GM20431 (cell line): ENCODE measurements around the gene TNK2.
"Not testable (repeated sequence)": the region's sequence is repeated elsewhere in the genome, so short reads cannot be mapped to it uniquely, and the experiment has no call there.

ENCODE experiments used
- in situ Hi-C: fragments of 300-500 bp; cut with MseI, MboI; formaldehyde crosslinking; loops from one replicate; pipeline ENCODE4 v1.15.0; 2020; ENCODE audit warnings: low sequenced_read_pairs; ENCODE audit not compliant: unreplicated experiment

The TNK2 gene

DNA sequence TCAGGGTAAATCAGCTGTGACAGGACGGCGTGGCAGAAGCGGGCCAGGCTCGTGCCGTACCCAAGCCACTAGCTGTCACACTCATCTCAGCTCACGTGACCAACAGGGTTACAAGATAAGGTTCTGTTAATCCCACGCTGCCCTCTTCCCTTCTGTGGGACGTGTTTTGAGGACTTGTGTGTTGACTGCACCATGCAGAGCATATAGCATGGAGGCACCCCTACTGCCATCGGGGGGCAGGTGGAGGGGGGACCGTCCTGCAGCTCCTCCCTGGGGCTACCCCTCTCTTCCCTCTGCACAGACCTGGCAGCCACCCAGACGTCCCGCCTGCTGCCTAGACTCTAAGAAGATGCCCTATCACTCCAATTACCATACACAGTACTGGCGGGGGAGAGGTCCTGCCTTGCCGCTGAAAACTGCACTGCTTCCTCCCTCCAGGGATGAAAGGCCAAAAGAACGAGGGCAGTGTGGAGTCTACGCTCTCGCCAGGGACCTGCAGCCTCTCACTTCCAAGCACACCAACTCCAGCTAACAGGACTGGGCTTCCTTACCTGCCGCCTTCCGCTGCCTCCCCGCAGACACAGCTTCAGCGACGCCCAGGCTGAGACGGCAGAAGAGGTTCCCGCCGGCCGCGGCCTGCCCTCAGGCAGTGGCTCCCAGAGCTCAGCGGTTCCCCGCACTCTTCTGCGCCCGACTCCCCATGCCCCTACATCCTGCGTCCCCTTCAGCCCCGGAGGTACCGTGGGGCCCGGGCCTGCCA, at the start of gene TNK2:
TSS of gene TNK2 (minus strand) at position 618 of the 760 bp plus-strand sequence. CDS start 19,963 bp downstream, outside the sequence.
- in situ Hi-C loops: no loop called here

DNA sequence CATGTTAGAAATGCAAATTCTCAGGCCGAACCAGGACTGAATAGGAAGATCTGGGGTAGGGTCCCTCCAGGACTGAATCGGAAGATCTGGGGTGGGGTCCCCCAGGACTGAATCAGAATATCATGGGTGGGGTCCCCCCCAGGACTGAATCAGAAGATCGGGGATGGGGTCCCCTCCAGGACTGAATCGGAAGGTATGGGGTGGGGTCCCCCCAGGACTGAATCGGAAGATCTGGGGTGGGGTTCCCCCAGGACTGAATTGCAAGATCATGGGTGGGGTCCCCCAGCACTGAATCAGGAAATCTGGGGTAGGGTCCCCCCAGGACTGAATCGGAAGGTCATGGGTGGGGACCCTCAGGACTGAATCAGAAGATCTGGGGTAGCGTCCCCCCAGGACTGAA, 48.2 kb upstream of the TNK2 start:
- in situ Hi-C loops: no loop called here

DNA sequence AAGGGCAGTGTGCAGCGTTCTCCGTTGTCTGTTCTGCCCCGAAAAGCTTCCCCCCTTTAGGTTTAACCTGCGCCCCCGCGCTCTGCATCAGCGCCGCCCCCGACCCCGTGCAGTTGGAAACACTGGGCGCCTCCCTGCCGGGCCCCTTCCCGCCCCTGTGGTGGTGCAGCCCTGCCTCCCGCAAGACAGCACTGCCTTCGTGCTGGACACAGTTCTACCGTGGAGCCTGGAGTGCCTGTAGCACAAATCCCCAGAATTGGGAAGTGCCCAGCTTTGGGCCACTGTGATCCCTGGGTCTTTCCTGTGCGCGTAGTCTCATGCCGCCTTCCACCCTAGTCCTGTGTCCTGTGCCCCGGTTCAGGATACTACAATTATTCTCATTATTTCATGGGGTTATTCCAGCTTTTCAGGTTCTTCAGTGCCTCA, 47.1 kb upstream of the TNK2 start:
- in situ Hi-C loops: not testable (repeated sequence)

DNA sequence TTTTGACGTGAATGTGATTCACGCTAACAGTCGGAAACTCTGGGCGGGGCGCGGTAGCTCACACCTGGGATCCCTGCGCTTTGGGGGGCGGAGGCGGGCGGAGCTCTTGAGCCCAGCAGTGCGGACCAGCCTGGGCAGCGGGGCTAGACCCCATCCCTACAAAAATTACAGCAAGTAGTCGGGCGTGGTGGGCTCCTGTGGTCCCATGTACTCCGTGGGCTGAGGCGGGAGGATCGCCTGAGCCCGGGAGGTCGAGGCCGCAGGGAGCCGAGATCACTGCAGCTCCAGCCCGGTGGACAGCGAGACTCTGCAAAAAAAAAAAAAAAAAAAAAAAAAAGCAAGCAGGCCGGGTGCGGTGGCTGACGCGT, 46.4 kb upstream of the TNK2 start:
- in situ Hi-C loops: not testable (repeated sequence)

DNA sequence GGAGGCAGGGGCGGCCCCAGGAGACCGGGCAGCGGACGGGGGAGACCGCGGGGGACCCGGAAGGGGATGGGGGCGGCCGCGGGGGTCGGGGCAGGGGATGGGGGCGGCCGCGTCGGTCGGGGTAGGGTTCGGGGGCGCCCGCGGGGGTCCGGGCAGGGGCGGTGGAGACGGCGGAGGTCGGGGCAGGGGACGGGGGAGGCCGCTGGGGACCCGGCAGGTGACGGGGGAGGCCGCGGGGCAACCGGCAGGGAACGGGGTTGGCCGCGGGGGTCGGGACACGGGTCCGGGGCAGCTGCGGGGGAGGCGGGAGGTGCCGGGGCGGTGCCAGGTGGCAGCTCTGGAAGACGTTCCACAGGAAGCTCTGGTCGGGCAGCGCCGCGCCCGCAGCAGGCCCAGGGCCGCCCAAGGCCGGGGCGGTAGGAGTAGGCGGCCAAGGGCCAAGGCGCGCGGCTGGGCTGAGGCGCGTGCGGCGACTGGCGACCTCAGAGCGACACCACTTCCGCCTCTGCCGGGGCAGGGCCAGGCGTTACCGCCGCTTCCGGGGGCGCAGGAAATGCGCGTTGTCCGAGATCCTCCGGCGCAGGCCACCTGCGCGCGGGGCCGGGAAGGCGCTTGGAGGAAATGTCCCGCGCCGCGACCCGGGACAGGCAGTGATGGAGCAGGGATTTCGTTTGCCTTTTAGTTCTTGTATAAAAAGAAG, 45.9 kb upstream of the TNK2 start:
- in situ Hi-C loops: not testable (repeated sequence)

DNA sequence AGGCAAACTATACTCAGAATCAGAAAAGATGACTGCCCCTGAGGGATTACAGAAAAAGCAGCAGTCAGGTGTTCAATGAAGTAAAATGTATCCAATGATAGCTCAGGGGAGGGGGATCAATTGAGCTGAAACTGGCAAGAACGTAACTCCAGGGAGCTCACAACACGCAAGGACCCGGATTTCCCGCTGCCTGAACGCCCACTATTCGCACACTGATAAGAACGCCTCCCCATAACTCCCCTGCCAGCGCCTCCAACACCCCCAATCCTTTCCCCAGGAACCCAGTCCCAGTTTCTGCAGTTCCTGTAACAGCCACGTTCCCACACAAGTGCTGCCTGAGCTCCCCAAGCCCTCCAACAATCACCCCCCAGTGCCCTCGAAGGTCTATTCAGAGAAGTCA, 44.2 kb upstream of the TNK2 start:
- in situ Hi-C loops: not testable (repeated sequence)

DNA sequence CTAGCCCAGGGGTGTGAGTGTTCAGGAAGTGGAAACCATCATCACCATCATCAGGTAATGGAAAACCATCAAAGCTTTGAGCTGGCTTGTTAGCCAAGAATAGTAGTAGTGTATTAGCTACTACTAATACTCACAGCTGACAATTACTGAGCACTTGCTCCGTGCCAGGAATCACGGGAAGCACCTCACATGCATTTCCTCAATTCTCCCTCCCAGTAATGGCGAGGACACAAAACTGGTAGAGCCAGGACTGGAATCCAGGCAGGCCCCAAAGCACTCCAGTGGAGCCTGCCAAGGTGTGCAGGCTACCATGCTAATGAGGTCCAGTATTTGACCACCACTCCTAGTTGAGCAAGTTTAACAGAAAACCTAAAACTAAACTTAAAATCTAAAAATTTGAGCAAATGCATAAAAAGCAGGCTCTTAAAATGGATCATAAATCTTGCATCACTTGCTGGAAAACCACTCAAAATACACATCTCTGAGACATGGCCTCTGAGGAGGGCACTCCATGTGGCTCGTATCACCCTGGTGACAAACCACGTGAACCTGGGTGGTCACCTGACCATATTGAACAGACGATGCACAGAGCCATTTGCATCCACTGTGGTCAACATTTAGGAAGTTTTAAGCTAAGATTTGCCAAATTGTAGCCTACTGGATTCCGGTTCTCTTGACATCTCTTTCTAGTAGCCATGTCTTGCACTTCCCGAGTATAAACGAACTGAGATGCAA, 43.3 kb upstream of the TNK2 start:
- in situ Hi-C loops: not testable (repeated sequence)

DNA sequence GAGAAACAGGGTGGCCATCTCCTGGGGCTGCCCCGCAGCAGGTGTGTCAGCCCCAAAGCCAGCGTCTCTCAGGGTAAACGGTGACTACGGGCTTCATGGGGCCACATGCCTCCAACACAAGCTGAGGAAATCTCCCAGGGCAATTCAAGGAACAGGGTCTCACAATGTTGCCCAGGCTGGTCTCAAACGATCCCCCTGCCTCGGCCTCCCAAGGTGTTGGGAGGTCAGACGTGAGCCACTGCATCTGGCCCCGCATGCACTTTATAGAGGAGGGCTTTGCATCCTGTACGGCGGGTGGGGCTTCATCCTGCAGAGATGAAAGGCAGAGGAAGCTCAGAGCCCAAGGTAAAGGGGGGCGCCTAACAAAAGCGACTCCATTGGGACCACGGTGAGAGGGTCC, 42.4 kb upstream of the TNK2 start:
- in situ Hi-C loops: not testable (repeated sequence)

DNA sequence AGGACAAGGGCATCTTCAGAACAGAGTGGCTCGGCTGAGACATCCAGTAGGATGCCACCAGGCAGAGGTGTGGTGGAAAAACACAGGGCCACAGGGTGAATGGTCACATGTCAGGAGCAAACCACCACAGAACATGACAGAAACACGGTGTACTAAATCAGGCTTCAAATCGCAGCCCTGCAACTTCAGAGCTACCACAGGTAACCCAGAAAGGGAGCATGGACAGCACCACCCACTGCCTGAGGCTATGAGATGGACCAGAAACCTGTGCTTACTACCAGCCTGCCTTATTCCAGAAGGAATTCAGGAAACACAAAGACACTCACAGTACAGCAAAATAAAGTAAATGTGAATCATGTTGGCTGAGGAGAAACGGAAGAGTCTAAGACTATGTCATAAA, 41.8 kb upstream of the TNK2 start:
- in situ Hi-C loops: not testable (repeated sequence)

DNA sequence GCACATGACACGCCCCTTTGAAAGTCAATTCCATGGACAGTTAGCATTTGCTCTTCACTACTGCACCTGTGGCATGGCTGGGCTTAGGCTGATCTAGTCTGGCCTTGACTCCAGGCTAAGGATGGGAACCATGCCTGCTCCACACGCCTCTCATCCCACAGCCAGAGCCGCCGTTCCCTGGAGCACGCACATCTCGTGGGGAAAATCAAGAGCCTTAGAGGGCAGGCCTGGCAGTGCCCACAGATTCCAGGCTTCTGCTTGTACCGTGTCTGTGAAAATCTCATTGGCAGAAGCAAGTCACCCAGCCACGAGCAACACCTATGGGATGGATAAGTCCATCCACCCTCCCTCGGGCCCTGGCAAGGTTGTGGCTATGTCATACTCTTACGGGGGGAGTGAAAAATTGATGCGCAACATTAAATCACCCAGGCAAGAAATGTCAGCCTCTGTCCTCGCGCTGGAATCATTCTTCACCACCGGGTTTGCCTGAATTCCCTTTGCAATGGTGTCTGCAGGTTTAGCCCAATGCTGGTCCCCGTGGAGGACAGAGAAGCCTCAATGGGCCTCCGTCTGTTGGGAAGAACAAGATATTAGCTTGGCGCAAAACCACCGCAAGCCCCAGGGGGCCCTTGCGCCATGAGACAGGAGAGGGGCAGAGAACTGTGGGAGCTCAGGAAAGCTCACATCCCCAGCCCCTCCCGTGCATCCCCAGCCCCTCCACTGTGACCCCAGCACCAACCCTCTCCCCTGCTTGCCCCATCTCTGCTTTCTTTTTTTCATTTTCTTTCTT, 38.8 kb upstream of the TNK2 start:
- in situ Hi-C loops: not testable (repeated sequence)

DNA sequence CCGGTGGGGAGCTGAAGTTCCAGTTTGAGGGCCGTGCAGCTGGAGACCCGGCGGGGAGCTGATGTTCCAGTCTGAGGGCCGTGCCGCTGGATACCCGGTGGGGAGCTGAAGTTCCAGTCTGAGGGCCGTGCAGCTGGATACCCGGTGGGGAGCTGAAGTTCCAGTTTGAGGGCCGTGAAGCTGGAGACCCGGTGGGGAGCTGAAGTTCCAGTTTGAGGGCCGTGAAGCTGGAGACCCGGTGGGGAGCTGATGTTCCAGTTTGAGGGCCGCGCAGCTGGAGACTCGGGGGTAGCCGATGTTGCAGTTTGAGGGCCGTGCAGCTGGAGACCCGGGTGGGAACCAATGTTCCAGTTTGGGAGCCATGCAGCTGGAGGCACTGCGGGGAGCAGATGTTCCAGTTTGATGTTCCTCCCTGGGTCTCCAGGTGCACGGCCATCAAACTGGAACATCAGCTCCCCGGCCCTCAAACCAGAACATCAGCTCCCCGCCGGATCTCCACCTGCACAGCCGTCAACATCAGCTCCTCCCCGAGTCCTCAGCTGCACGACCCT, 33.0 kb upstream of the TNK2 start:
- in situ Hi-C loops: not testable (repeated sequence)

DNA sequence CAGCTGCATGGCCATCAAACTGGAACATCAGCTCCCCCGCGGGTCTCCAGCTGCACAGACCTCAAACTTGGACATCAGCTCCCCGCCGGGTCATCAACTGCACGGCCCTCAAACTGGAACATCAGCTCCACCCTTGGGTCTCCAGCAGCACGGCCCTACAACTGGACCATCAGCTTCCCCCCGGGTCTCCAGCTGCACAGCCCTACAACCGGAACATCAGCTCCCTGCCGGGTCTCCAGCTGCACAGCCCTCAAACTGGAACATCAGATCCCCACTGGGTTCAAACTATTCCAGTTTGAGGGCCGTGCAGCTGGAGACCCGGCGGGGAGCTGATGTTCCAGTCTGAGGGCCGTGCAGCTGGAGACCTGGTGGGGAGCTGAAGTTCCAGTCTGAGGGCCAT, 32.5 kb upstream of the TNK2 start:
- in situ Hi-C loops: not testable (repeated sequence)

DNA sequence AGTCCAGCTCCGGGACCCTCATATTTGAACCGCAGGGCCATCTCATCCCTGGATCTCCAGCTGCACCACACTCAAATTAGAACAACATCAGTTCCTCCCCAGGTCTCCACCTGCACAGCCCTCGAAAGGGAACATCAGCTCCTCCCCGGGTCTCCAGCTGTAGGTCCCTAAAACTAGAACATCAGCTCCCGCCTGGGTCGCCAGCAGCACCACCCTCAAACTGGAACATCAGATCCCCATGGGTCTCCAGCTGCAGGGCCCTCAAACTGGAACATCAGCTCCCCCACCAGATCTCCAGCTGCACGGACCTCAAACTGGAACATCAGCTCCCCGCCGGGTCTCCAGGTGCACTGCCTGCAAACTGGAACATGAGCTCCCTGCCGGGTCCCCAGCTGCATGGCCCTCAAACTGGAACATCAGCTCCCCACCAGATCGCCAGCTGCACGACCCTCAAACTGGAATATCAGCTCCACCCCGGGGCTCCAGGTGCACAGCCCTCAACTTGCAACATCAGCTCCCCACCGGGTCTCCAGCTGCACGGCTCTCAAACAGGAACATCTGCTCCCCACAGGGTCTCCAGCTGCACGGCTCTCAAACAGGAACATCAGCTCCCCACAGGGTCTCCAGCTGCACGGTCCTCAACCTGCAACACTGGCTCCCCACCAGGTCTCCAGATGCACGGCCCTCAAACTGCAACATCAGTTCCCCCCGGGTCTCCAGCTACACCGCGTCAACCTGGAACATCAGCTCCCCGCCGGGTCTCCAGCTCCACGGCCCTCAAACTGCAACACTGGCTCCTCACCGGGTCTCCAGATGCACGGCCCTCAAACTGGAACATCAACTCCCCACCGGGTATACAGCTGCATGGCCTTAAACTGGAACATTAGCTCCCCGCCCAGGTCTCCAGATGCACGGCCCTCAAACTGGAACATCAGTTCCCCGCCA, 31.4 kb upstream of the TNK2 start:
- in situ Hi-C loops: not testable (repeated sequence)

DNA sequence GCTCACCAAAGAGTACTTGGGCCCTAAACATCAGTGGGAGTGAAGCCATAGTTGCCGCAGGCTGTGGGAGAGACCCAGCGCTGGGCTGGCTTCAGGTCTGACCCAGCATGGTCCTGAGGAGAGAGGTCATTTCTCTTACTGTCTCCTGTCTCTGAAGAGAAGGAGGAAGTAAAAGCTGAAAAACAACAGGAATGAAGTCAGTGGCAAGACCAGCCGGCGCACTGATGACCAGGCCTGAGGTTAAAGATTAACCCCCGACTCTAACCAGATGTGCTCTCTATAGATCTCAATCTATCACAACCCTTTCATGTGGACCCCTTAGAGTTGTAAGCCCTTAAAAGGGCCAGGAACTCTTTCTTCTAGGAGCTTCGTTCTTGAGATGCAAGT, 24.7 kb upstream of the TNK2 start:
- in situ Hi-C loops: not testable (repeated sequence)

DNA sequence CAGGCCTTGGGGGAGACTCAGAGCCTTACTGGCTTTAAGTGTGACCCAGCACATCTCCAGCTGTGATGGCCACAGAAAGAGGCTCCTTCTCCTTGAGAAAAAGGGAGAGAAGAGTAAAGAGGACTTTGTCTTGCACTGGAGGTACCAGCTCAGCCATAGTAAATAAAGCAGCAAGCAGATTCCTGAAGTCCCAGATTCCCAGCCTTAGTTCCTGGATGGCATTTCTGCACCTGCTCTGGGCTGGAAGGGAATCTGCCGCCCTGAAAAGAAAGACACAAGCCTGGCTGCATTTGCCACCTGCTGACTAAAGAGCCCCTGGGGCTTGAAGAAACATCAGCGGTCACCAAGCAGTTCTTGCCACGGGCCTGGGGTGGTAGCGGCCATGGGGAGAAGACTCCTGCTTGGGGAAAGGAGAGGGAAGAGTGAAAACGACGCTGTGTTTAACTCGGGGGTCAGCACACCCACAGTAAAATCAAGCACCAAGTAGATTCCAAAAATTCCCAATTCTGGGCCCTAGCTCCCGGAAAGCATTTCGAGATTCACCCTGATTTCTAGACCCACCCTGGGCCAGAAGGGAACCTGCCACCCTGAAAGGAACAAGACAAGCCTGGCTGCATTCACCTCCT, 24.2 kb upstream of the TNK2 start:
- in situ Hi-C loops: no loop called here

DNA sequence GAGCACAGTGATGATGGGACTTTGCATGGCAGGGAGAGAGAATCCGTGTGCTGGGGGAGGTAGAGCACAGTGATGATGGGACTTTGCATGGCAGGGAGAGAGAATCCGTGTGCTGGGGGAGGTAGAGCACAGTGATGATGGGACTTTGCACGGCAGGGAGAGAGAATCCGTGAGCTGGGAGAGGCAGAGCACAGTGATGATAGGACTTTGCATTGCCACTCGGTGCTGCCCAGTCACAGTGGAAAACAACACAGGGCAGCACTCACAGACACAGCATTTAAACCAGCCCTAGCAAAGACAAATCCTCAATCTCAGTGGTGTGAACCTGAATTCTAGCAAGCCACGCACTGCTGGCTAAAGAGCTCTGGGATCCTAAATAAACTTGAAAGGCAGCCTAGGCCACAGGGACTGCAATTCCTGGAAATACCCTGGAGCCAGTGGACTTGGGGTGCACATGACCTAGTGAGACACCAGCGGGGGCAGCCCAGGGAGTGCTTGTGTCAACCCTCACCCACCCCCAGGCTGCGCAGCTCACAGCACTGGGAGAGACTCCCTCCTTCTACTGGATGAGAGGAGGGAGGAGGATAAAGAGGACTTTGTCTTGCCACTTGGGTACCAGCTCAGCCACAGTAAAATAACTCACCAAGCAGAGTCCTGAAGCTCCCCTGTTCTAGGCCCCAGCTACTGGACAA, 23.4 kb upstream of the TNK2 start:
- in situ Hi-C loops: no loop called here

DNA sequence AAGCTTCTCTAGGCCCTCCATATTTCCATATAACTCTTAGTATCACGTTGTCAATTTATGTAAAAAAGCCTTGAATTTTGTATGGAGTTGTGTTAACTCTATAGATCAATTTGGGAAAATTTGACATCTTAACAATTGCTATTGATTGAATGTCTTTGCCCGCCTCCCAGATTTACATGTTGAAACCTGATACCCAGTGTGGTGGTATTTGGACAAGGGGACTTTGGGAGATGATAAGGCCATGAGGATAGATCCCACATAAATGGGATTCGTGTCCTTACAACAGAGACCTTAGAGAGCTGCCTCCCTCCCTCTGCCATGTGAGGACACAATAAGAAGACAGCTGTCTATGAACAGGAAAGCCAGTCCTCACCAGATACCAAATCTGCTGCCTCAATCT, 21.1 kb upstream of the TNK2 start:
- in situ Hi-C loops: no loop called here

DNA sequence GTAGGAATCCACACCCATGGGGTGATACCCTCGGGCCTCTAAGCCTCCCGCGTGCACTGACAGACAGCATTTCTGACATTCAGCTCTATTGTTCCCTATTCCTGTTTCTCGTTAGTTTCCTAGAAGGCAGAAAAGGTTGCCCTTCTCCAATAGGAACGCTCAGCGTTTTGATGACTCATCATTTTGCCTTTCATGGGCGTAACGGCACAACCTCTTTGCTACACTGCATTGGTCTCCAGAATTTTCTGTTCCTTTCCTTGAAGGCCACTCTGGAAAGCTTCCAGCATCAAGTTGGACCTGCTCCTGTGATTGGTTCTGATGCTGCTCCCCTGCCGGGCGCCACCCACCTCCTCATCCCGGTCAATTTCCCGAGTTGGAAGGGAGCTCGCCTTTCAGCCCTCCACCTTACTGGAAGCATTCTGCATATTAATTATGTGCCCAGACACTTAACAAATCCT, 13.0 kb upstream of the TNK2 start:
- in situ Hi-C loops: no loop called here
